H9 (cell line): ENCODE data around the gene TMTC2. TPM values are rescaled to one million over a fixed set of nuclear protein-coding genes. Genes with fewer than 3 reads are reported as not detected.

ENCODE experiments used
- DNase-seq: peaks from one replicate; pipeline ENCODE4 v3.0.0-alpha.2; 2017
- H2AFZ ChIP-seq: one replicate; pipeline ENCODE4 v1.6.1; 2013; ENCODE audit warnings: mild to moderate bottlenecking, low read length, control low read depth, moderate library complexity
- H2AK5ac ChIP-seq: 2 replicates; pipeline ENCODE4 v1.6.1; 2013; ENCODE audit warnings: low read length, control low read depth, mixed read lengths; ENCODE audit not compliant: insufficient read length
- H2BK120ac ChIP-seq: one replicate; pipeline ENCODE4 v1.6.1; 2013; ENCODE audit warnings: low read depth, mild to moderate bottlenecking, low read length, control low read depth, inconsistent platforms; ENCODE audit not compliant: poor library complexity, severe bottlenecking
- H2BK12ac ChIP-seq: 2 replicates; pipeline ENCODE4 v1.6.1; 2013; ENCODE audit warnings: low read length, control low read depth, mixed read lengths, low read depth; ENCODE audit not compliant: insufficient read length
- H2BK15ac ChIP-seq: 2 replicates; pipeline ENCODE4 v1.6.1; 2013; ENCODE audit warnings: low read depth, low read length, control low read depth
- H2BK20ac ChIP-seq: one replicate; pipeline ENCODE4 v1.6.1; 2013; ENCODE audit warnings: low read depth, mild to moderate bottlenecking, low read length, control low read depth, inconsistent platforms; ENCODE audit not compliant: poor library complexity, severe bottlenecking
- H2BK5ac ChIP-seq: 2 replicates; pipeline ENCODE4 v1.6.1; 2013; ENCODE audit warnings: low read length, control low read depth, mixed read lengths; ENCODE audit not compliant: insufficient read length
- H3K14ac ChIP-seq: 2 replicates; pipeline ENCODE4 v1.6.1; 2013; ENCODE audit warnings: low read length, control low read depth; ENCODE audit not compliant: insufficient read depth
- H3K18ac ChIP-seq: 2 replicates; pipeline ENCODE4 v1.6.1; 2013; ENCODE audit warnings: low read depth, mild to moderate bottlenecking, mixed read lengths, low read length, control low read depth; ENCODE audit not compliant: insufficient read length
- H3K23ac ChIP-seq: 2 replicates; pipeline ENCODE4 v1.6.1; 2013; ENCODE audit warnings: low read length, control low read depth, mixed read lengths, low read depth; ENCODE audit not compliant: insufficient read length
- H3K23me2 ChIP-seq: 2 replicates; pipeline ENCODE4 v1.6.1; 2013; ENCODE audit warnings: low read depth, mild to moderate bottlenecking, mixed read lengths, low read length, control low read depth; ENCODE audit not compliant: insufficient read length, poor library complexity, severe bottlenecking
- H3K27ac ChIP-seq: 2 replicates; pipeline ENCODE4 v1.5.1; 2013; ENCODE audit warnings: low read length, control low read depth, mixed read lengths, low read depth; ENCODE audit not compliant: insufficient read length
- H3K27me3 ChIP-seq: 2 replicates; pipeline ENCODE4 v1.6.1; 2013; ENCODE audit warnings: low read length, control low read depth, inconsistent platforms; ENCODE audit not compliant: insufficient read depth
- H3K4ac ChIP-seq: 2 replicates; pipeline ENCODE4 v1.6.1; 2013; ENCODE audit warnings: low read depth, mild to moderate bottlenecking, control low read depth, inconsistent platforms, low read length, moderate library complexity
- H3K4me1 ChIP-seq: 2 replicates; pipeline ENCODE4 v1.6.1; 2013; ENCODE audit warnings: low read length, control low read depth, inconsistent platforms; ENCODE audit not compliant: insufficient read depth
- H3K4me2 ChIP-seq: 2 replicates; pipeline ENCODE4 v1.6.1; 2013; ENCODE audit warnings: low read length, control low read depth, mixed read lengths; ENCODE audit not compliant: insufficient read length, insufficient read depth
- H3K56ac ChIP-seq: 2 replicates; pipeline ENCODE4 v1.6.1; 2013; ENCODE audit warnings: low read depth, mild to moderate bottlenecking, mixed read lengths, low read length, control low read depth; ENCODE audit not compliant: insufficient read length
- H3K79me1 ChIP-seq: 2 replicates; pipeline ENCODE4 v1.6.1; 2013; ENCODE audit warnings: low read depth, mild to moderate bottlenecking, moderate library complexity, low read length, control low read depth, inconsistent platforms; ENCODE audit not compliant: insufficient read depth, poor library complexity, severe bottlenecking
- H3K79me2 ChIP-seq: 2 replicates; pipeline ENCODE4 v1.6.1; 2013; ENCODE audit warnings: low read length, control low read depth, inconsistent platforms; ENCODE audit not compliant: insufficient read depth
- H3K9ac ChIP-seq: 2 replicates; pipeline ENCODE4 v1.6.1; 2013; ENCODE audit warnings: low read length, control low read depth, mixed read lengths; ENCODE audit not compliant: insufficient read length; ENCODE audit errors: extremely low read depth
- H3K9me3 ChIP-seq: one replicate; pipeline ENCODE4 v1.6.1; 2013; ENCODE audit warnings: low read depth, low read length, inconsistent platforms; ENCODE audit not compliant: control insufficient read depth
- H3T11ph ChIP-seq: one replicate; pipeline ENCODE4 v1.6.1; 2013; ENCODE audit warnings: mild to moderate bottlenecking, low read length, control low read depth, inconsistent platforms
- H4K20me1 ChIP-seq: one replicate; pipeline ENCODE4 v1.6.1; 2013; ENCODE audit not compliant: control insufficient read depth, insufficient read length, insufficient read depth
- H4K5ac ChIP-seq: 2 replicates; pipeline ENCODE4 v1.6.1; 2013; ENCODE audit warnings: low read depth, mild to moderate bottlenecking, mixed read lengths, low read length, control low read depth; ENCODE audit not compliant: insufficient read length
- H4K8ac ChIP-seq: replicated peaks from 2 replicates; pipeline ENCODE4 v1.6.1; 2013; ENCODE audit warnings: low read length, control low read depth, mixed read lengths, low read depth; ENCODE audit not compliant: insufficient read length
- H4K91ac ChIP-seq: 2 replicates; pipeline ENCODE4 v1.6.1; 2013; ENCODE audit warnings: low read depth, mild to moderate bottlenecking, moderate library complexity, mixed read lengths, low read length, control low read depth; ENCODE audit not compliant: insufficient read length
- H3K27ac Mint-ChIP-seq, 3 experiments: 2 replicates in 2 of 3; 3 replicates in 1 of 3; pipeline ENCODE4 v1.8.0; 2020 to 2021; ENCODE audit warnings: mixed read lengths in 3 of 3, mild to moderate bottlenecking in 1 of 3, moderate library complexity in 1 of 3
- H3K27me3 Mint-ChIP-seq: 2 replicates; pipeline ENCODE4 v1.8.0; 2021; ENCODE audit warnings: low read depth, mild to moderate bottlenecking, moderate library complexity, mixed read lengths
- H3K36me3 Mint-ChIP-seq, 3 experiments: 2 replicates in 2 of 3; 3 replicates in 1 of 3; pipeline ENCODE4 v1.8.0; 2020 to 2021; ENCODE audit warnings: low read depth in 3 of 3, mixed read lengths in 3 of 3; ENCODE audit not compliant: insufficient read depth in 1 of 3
- H3K4me1 Mint-ChIP-seq, 2 experiments: 2 replicates each; pipeline ENCODE4 v1.8.0; 2020; ENCODE audit warnings: mixed read lengths in 2 of 2
- H3K4me3 Mint-ChIP-seq, 2 experiments: 2 replicates in 1 of 2; 3 replicates in 1 of 2; pipeline ENCODE4 v1.8.0; 2020 to 2021; ENCODE audit warnings: mild to moderate bottlenecking in 2 of 2, mixed read lengths in 2 of 2, moderate library complexity in 1 of 2
- H3K9me3 Mint-ChIP-seq, 2 experiments: 2 replicates in 1 of 2; 3 replicates in 1 of 2; pipeline ENCODE4 v1.8.0; 2020; ENCODE audit warnings: mild to moderate bottlenecking in 2 of 2, mixed read lengths in 2 of 2, moderate library complexity in 1 of 2
- WGBS: extraction: QIAGEN DNeasy Blood & Tissue Kit; methylation state at CpG from one replicate; pipeline ENCODE4 v1.1.7; 2013; ENCODE audit warnings: missing lambda C conversion rate, low lambda C conversion rate, mixed read lengths; ENCODE audit not compliant: insufficient read length; ENCODE audit errors: extremely low coverage; 5-methylcytosine and 5-hydroxymethylcytosine counted together
- total RNA-seq: library from RNA; stranded (reverse); gene quantifications from 2 replicates; pipeline ENCODE4 v1.2.1, GENCODE V29; 2021
- TF ChIP-seq, protein P1 (sequence below): fragments of 200-600 bp; sonication (generic); conservative IDR thresholded peaks from 3 replicates; pipeline ENCODE4 v1.8.0; 2021; ENCODE audit warnings: antibody characterized with exemption, mild to moderate bottlenecking

The TMTC2 gene
- total RNA-seq, 1 experiment from 2014 or later = 3.1 TPM

DNA sequence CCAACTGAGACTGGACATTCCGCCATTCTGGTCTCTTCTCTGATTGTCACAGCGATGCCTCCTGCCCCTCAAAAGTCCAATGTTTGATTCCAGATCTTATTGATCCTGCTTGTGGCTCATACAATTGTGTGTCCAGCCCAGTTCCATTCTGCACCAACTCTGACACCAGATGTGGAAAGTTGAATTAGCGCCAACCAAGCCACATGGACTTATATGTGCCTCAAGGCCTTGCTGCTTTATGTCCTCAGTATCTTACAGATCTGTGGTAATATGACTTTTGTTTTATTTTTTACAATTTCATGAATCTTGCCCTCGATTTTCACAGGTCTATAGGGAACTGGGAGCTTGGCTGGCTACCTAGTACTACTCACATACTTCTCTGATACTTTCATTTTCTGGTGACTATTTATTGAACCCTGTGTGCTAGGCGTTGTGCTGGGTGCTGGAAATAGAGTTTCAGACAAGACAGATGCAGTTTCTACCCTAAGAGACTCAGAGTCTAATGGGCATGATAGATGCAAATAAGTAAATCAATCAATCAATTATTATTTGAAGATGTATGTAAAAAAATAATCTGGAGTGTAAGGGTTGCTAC is 472.0 kb downstream of the TMTC2 start:
- Histone ChIP-seq H3T11ph (no peak overlapping the region), H4K91ac (no peak overlapping the region), H3K27ac (no peak overlapping the region), H3K4me1 (no peaks in the 10 kb centered on the region), H3K9me3 (no peaks in the 10 kb centered on the region), H3K4ac (no peak overlapping the region), H3K14ac (no peak overlapping the region), H4K5ac (no peak overlapping the region), H2AK5ac (no peak overlapping the region), H2BK5ac (no peak overlapping the region), H4K8ac (no peak overlapping the region), H4K20me1 (no peaks in the 10 kb centered on the region), H2AFZ (no peak overlapping the region), H2BK15ac (no peak overlapping the region), H3K27me3 (no peaks in the 10 kb centered on the region), H2BK20ac (no peak overlapping the region), H3K79me1 (no peaks in the 10 kb centered on the region), H2BK120ac (no peak overlapping the region), H3K56ac (no peak overlapping the region), H3K9ac (no peak overlapping the region), H3K23me2 (no peaks in the 10 kb centered on the region), H3K79me2 (no peaks in the 10 kb centered on the region), H2BK12ac (no peak overlapping the region), H3K4me2 (no peak overlapping the region), H3K23ac (no peak overlapping the region), H3K18ac (no peak overlapping the region)
- TF ChIP-seq, protein P1, sequence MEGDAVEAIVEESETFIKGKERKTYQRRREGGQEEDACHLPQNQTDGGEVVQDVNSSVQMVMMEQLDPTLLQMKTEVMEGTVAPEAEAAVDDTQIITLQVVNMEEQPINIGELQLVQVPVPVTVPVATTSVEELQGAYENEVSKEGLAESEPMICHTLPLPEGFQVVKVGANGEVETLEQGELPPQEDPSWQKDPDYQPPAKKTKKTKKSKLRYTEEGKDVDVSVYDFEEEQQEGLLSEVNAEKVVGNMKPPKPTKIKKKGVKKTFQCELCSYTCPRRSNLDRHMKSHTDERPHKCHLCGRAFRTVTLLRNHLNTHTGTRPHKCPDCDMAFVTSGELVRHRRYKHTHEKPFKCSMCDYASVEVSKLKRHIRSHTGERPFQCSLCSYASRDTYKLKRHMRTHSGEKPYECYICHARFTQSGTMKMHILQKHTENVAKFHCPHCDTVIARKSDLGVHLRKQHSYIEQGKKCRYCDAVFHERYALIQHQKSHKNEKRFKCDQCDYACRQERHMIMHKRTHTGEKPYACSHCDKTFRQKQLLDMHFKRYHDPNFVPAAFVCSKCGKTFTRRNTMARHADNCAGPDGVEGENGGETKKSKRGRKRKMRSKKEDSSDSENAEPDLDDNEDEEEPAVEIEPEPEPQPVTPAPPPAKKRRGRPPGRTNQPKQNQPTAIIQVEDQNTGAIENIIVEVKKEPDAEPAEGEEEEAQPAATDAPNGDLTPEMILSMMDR = no peak
- Mint-ChIP-seq H3K4me3 (no peak overlapping the region), H3K27ac (peak overlapping the region in 1 of 3 experiments; percentile 29; a peak in 1 of 7 replicates), H3K36me3 (no peaks in the 10 kb centered on the region), H3K4me1 (no peaks in the 10 kb centered on the region), H3K27me3 (no peaks in the 10 kb centered on the region), H3K9me3 (no peaks in the 10 kb centered on the region; a peak in 2 of 5 replicates)
- DNase-seq = no peak
- no CpG with 5 or more reads among the region's 5 CpGs for WGBS
